ENCODE data around the gene TRIM44.

Gene TRIM44

DNA sequence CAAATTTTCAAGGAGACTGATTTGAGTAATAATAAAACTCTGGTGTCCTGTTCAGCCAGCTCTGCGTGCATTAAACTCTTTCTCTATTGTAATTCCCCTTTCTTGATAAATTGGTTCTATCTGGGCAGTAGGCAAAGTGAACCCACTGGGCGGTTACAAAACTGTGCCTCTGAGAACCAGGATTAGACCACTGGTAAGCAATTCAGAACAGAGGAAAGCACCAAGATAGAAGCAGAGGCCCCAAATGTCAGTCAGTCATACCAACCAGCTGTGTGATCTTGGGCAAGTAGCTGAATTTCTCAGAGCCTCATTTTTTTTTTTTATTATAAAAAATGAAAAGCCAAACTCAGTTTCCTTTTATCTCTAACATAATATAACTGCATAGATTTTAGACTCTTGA lies 54.9 kb downstream of the TRIM44 start:
- DNase-seq (ENCODE audit: low read depth), result no peak

DNA sequence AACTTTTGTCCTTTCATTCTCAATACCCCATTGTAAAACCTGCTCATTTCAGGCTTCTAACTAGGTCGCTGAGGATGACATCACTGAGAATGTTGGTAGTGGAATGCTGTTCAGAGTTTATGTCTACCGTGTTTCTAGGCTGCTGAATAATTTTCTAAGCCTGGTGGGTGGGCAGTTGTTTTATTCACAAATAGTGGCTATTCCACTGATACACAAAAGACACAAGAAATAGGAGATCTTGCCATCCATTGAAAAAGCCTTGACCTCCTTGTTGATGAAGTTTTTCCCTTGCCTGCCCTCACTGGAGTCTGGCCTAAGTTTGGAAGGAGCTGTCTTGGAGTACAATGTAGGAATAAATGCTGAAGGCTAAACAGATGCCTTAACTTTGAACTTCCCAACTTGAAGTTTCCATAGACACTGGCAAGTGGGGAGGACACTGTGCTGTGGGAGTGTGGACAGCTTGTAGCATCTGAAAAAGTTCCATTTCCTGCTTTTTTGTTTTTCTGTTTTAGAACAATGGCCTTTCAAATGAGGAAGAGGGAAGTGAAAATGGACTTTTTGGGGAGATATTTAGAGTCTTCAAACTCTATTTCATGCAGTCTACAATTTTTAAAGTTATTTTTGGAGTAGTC lies 59.2 kb downstream of the TRIM44 start:
- DNase-seq (ENCODE audit: low read depth), result no peak

DNA sequence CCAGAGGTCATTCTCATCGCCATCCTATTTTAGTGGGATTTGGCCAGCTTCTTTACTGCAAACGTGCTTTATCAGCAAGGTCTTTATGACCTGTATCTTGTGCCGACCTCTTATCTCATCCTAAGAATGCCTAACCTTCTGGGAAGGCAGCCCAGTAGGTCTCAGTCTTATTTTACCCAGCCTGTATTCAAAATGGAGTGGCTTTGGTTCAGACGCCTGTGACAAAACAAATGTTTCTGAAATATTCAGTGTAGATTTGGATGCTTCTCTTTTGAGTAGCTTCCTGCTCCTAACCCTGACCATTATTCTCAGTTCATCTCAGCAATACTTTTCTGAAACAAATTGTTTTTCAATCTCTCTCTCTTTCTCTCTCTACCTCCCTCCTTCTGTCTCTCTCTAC lies 60.1 kb downstream of the TRIM44 start:
- no peak for DNase-seq (ENCODE audit: low read depth)

DNA sequence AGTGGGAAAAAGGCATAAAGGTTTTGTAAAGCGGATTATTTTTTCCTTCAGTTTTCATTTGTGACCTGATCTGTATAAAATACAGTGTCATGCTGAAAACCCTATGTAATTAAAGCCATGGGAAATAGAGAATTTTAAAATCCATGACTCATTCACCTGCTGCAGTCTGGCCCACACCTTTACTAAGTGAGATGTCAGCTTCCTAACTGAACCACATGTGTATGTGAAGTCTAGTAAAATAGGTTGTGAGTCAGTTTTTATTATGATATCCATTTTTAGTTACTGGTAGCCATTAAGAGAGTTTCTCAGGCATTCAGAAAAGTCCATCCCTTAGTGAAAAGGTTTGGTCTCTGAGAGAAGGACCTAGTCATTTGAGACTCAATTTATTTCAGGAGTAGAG lies 60.9 kb downstream of the TRIM44 start:
- no peak for DNase-seq (ENCODE audit: low read depth)

GRCh38 chr11:35723913-35724312 lies 61.3 kb downstream of the TRIM44 start:
- no peak for DNase-seq (ENCODE audit: low read depth)

- DNase-seq (ENCODE audit: low read depth), result no peak
Measured at GRCh38 chr11:35725885-35726284, 63.3 kb downstream of the TRIM44 start.

DNA sequence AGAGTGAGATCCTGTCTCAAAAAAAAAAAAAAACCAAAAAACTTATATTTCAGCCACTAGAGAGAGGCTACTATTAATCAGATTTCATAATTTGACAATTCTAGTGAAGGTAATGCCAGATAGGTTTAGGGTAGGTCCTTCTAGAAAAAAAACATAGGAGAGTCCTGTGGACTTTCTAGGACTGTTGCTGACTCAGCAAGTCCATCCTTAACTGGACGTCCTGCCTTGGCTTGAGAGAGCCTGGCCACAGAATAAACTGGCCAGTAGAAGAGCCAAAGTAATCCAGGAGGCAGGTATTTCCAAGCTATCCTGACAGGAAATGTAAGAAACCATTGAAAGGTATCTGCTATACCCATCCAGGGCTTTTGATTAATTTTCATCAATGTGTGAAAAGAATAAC lies 64.6 kb downstream of the TRIM44 start:
- no peak for DNase-seq (ENCODE audit: low read depth)

DNA sequence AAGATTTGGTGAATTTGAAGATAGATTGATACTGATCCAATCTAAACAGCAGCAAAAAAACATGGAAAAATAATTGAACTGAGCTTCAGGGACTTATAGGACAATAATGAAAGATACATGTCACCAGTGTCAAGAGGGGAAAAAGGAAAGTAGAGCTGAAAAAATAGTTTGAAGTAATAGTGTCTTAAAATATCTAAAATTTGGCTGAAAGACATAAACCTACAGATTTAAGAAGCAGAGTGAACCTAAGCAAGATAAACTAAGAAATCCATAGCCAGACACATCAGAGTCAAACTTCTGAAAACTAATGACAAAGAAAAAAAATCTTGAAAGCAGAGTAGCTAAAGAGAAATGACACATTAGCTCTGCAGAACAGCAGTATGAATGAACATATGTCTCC lies 67.7 kb downstream of the TRIM44 start:
- no peak for DNase-seq (ENCODE audit: low read depth)

- DNase-seq (ENCODE audit: low read depth), result no peak
Measured at GRCh38 chr11:35734669-35735410, 72.3 kb downstream of the TRIM44 start.

- DNase-seq (ENCODE audit: low read depth), result no peak
Measured at GRCh38 chr11:35735411-35735810, 72.8 kb downstream of the TRIM44 start.

GRCh38 chr11:35735903-35736302 lies 73.3 kb downstream of the TRIM44 start:
- no peak for DNase-seq (ENCODE audit: low read depth)

DNA sequence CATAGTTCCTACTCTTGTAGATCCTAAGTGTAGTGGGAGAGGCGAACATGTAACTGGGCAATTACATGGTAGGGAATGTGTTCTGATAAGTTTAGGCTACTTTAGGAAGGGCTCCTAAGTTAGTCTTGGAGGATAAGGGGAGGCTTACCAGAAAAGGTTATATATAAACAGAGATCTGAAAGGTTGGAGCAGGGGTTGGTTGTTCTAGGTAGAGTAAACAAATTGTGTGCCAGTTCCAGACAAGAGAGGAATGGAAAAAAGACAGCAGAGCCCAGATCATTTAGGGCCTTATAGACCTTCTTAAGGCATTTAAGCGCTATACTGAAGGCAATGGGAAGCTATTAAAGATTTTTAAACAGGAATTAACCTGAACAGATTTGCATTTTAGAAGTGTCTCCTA lies 74.4 kb downstream of the TRIM44 start:
- no peak for DNase-seq (ENCODE audit: low read depth)

DNA sequence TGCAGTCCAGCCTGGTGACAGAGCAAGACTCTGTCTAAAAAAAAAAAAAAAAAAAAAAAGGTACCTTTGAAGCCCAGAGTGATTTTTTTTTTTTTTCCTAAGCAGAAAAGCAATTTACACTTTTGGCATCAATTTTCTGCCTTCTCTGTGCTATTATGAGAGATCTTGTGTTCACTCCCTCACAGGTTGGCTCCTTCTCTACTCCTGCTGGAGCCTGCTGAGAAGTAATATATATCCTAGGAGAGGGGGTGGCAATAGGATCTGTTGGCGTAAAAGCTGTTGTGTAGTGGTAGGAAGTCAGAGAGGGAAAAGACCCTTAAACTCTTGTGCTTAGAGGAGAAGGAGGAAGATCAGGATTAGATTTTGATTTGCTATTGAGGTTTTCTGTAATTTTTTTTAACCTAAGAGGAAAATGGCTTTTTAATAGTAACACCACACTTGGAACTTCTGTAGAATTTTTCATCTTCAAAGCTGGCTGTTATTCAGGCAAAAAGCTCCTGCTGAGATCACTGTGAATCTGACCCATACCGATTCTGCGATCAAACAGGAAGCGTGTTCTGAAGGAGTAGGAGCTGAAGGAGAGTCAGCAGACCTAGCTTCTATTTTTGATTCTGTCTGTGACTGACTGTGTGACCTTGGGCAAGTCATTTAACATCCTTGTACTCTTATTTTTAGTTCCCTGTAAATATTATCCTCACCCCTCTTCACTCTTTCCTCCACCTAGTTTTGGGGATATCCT lies 77.7 kb downstream of the TRIM44 start:
- DNase-seq (ENCODE audit: low read depth), result no peak

DNA sequence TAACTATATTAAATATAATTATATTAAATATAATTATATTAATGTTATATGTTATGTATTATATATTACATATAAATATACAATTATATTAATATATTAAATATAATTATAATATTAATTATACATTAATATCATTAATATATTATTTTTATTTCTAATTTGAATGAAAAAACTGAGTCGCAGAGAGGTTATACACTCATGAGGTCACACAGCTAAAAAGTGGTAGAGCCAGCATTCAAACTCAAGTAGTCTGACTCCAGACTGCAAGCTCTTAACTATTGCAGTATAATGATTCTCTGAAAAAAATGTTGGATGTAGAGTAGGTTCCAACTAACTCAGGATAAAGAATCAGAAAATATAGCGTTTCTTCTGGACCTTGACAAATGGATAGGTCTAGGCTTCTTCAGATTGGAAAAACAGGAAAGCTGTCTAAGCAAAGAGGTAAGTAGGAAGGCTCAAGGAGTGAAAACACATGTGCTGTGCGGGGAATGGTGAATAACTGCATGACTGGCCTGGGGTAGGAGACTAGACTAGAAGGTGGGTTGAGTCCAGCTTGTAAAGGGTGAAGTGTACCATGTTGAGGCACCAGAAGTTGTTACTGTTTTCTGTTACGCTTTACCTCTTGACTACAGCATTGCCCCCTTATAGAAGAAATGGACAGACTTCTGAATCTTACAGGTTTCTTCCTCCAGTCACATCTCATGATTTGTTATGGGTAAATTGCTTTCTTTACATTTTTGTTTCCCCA lies 80.3 kb downstream of the TRIM44 start:
- no peak for DNase-seq (ENCODE audit: low read depth)

DNA sequence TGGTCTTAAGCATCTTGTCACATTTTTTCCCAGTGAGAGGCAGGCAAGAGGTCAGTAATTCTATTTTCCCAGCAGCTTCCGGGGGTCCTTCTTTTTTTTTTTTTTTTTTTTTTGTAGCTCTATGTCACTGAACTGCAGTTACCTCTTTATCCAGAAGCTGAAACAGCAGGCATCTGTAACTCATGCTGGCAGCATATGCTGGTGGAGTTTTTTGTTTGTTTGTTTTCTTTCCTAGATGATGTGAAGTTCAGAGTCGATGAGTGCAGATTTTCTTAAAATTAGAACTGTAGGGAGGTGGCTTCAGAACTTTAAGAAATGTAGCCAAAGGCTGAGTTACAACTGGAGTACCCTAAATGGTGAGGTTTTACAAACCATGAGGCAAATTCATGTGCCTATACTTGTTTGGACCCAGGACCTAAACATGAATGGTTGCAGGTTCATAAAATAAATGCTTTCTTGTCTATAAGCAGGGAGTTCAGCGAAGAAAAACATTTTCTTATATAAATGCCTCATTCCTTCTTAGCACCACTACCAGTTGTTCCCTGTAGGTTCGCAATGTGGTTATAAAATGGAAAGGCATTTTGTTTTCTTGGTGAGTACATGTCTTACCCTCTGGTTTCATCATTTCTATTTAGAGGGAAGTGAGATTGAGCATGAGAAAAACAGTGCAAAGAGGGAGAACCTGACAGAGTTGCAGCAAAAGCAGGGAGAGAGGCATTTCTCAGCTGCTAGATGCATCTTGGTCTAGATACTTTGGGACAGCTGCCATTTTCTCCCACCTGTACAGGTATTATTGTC lies 84.0 kb downstream of the TRIM44 start:
- no peak for DNase-seq (ENCODE audit: low read depth)

- no peak for DNase-seq (ENCODE audit: low read depth)
Measured at GRCh38 chr11:35747668-35748067, 85.1 kb downstream of the TRIM44 start.

- DNase-seq (ENCODE audit: low read depth), result no peak
Measured at GRCh38 chr11:35748644-35749043, 86.1 kb downstream of the TRIM44 start.

GRCh38 chr11:35750315-35750714 lies 87.7 kb downstream of the TRIM44 start:
- no peak for DNase-seq (ENCODE audit: low read depth)

GRCh38 chr11:35750981-35751663 lies 88.5 kb downstream of the TRIM44 start:
- DNase-seq (ENCODE audit: low read depth), result no peak

DNA sequence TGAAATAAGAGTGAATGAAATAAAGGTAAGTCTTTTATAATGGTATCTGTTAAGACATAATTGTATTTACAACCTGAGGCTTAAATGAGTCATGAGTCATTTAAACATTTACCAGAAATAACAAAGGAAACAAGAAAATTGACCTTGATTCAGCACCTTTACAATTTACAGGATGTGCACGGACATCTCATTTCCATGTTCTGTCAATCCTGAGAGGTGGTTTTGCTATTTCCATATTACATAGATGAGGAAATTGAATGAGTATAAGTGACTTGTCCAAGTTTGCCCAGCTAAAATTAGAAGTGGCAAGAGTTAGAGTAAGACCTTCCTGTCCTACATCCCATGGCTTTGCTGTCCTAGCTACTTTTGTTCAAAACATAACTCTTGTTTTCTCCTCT lies 89.1 kb downstream of the TRIM44 start:
- DNase-seq (ENCODE audit: low read depth), result no peak

GRCh38 chr11:35752115-35752514 lies 89.5 kb downstream of the TRIM44 start:
- DNase-seq (ENCODE audit: low read depth), result no peak

Measured in stimulated activated CD4-positive, alpha-beta T cell treated with anti-CD3 and anti-CD28 coated beads, Interleukin-2, amount 100 ng/mL, for 4 hours (primary cell).